ENCODE data around the gene PLA2G2A.
"Not testable (repeated sequence)": the region's sequence is repeated elsewhere in the genome, so short reads cannot be mapped to it uniquely, and the experiment has no call there.

Gene PLA2G2A

GRCh38 chr1:19979494-19979977 is at the start of gene PLA2G2A:
Gene PLA2G2A, minus strand, starts transcription at chr1:19979618. Its CDS starts 845 bp downstream, at chr1:19978773.
- DNase-seq: no peak

DNA sequence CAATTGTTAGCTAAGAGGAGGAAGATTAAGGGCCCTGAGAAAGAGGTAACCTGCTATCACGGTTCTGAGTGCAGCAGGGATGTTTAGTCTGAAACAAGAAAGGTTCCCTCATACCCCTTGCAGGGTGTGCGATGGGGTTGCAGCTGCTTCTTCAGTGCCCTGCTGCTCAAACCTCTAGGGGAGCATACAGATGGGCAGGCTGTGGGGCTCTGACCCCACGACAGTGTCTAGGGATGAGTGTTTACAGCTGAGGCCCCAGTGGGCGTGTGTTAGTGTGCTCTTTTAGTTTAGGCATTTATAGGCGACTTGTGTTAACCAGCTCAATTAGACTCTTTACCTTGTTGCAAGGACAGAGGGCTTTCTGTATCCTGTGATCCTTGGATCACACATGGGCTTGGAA is 49.3 kb upstream of the PLA2G2A start:
- no peak for DNase-seq

DNA sequence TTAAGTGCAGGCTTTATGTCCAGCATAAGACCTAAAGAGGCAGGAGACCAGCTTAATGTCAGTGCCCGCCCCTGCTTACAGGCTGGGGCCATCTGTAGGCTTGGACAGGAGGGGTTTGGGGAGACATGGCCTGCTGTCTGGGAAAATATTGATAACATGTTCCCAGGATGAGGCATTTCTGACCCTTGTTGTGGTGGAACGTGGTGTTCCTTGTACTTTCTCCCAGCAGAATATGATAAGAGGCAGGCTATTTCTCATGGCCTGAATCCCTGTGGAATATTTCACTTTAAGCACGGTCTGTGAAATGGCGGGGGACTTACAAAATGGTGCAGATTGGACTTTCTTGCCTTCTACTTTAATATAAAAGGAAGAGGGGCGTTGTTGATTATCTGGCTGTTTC is 48.7 kb upstream of the PLA2G2A start:
- DNase-seq: no peak

DNA sequence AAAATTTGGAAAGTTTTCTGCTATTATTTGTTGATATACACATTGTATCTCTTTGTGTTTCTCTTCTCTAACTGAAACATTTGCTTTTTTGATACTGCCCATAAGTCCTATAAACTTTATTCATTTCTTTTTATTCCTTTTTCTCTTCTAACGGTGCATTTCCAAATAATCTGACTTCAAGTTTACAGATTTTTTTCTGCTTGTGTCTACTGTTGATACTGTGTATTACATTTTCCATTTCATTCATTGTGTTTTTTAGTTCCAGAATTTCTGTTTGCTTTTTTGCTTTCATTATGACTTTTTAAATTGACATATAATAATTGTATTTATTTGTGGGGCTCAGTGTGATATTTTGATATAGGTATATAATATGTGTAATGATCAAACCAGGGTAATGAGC is 38.3 kb upstream of the PLA2G2A start:
- no peak for DNase-seq

- DNase-seq: no peak
Observed at GRCh38 chr1:20014153-20014552, 34.7 kb upstream of the PLA2G2A start.

GRCh38 chr1:20010016-20010415 is 30.6 kb upstream of the PLA2G2A start:
- DNase-seq: no peak

- DNase-seq: no peak
Observed at GRCh38 chr1:20009212-20009611, 29.8 kb upstream of the PLA2G2A start.

DNA sequence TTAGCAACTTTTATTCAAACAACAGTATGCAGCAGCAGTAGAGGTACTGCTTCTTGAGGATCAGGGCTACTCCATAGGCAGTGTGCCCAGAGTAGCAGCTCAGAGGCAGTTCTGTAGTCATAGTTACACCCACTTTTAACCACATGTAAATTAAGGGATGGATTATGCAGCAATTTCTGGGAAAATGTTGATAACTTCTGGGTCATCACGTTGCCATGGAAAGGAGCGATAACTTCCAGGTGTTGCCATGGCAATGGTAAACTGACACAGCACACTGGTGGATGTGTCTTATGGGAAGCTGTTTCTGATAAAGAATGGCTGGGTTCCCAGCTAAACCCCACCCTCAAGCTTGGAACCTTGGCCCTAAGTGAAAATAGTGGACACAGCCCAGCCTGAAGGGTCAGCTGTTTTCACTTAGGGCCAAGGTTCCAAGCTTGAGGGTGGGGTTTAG is 29.0 kb upstream of the PLA2G2A start:
- DNase-seq: no peak

- DNase-seq: not testable (repeated sequence)
Observed at GRCh38 chr1:19998823-19999222, 19.4 kb upstream of the PLA2G2A start.

DNA sequence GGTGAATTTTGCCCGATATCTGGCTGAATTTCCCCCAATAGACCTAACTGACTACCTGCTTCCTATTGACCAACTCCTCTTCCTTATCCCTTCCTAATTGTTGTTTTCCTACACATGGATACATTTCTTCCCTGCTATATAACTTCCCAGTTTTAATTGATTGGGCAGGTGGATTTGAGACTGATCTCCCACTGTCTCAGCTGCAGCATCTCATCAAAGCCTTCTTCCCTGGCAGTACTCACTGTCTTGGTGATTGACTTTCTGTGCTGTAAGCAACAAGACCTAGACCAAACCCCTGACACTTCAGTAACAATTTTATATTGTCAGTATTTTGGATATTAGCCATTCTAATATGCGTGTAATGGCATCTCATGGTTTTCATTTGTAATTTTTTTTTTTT is 11.3 kb upstream of the PLA2G2A start:
- DNase-seq: no peak

GRCh38 chr1:19990182-19990582 is 10.8 kb upstream of the PLA2G2A start:
- DNase-seq: not testable (repeated sequence)

- no peak for DNase-seq
Observed at GRCh38 chr1:19988267-19989006, 9.0 kb upstream of the PLA2G2A start.

GRCh38 chr1:19987719-19988118 is 8.3 kb upstream of the PLA2G2A start:
- no peak for DNase-seq

GRCh38 chr1:19984409-19985016 is 5.1 kb upstream of the PLA2G2A start:
- not testable (repeated sequence) for DNase-seq

DNA sequence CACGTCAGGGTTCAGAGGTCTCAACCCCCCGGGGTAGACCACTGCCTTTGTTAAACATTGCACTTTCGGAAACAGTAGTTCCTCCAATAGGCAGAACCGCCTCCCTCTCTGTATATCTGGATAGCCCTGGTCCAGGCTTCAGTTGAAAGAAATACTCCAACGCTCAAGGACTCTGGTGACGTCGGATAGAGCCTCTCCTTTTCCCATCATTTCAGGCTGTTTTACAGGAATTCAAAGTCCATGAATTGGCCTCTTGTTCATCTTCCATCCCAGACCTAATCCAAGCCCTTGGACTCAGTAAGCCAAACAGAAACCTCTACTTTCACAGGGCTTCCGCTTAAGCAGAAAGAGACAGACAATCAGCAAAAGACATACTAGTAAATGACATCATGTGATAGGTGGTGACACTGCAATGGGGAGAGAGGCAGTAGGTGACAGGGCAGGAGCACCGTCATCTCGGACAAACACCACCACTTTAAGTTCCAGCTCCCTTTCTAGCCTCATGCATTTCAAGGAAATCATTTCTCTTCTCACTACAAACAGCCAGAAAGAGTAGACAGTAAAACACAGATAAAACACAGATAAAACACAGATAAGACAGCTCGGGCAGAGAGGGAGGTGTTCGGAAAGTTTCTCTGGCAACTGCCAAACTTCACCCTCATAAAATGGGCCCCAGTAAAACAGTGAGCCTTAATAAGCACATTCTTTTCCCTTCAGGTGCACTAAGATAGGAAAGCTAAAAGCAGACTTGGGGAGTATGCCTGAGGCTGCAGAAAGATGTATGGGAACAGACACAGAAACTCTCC is 2.3 kb upstream of the PLA2G2A start:
- no peak for DNase-seq

DNA sequence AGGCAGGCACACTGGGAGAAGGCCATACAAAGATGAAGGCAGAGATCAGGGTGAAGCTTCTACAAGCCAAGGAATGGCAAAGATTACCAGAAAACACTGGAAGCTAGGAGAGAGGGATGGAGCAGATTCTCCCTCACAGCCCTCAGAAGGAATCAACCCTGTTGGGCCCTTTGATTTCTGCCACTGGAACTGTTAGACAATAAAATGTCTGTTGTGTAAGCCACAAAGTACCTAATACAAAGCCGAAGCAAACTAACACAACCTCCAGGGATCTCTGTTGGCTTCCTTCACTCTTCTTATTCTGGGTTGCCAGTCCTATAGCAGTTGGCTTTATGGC is 1.7 kb upstream of the PLA2G2A start:
- no peak for DNase-seq

GRCh38 chr1:19980314-19980713 is 896 bp upstream of the PLA2G2A start:
- DNase-seq: no peak

DNA sequence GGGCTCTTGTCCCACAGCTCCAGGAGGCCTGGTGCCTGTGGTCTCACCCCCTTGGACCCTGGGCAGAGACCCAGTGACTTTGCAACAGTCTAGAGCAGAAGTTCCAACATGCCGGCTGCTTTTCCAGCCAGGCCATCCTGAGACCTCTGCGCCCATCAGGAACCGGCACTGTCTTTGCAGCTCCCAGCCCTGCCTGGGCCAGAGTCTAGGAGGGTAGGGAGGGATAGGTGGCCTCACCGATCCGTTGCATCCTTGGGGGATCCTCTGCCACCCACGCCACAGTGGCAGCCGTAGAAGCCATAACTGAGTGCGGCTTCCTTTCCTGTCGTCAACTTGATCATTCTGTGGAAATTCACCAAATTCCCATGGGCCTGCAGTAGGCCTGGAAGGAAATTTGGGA is 1.3 kb downstream of the PLA2G2A start:
- DNase-seq: no peak

DNA sequence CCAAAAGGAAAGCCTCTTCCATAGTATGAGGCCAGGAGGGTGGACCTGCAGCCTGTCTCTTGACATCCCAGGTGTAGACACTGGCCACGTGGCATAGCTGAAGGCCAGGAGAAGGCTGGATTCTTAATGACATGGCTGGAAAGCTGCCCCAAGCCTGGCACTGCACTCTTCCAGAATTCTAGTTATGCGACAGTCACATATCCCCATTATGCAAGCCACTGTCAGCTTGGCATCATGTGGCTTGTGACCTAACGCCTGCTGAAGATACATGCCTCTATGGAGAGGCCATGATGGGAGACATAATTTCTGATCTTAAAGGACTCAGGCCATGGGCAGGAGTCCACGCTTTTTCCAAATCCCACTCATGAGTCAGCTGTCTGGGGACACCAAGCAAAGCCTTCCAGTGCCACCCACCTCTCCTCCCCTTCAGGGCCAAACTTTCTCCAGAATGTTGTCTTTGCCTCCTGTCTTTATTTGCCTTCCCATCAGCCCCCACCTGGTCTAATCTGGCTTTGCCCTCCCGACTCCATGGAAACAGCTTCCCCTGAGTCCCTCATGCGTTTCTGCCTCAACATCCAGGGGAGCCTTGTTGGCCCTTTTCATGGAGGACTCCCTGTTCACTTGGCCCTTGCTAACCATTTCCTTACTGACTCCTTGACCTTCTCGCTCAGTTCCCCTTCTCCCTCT is 3.0 kb downstream of the PLA2G2A start:
- no peak for DNase-seq

DNA sequence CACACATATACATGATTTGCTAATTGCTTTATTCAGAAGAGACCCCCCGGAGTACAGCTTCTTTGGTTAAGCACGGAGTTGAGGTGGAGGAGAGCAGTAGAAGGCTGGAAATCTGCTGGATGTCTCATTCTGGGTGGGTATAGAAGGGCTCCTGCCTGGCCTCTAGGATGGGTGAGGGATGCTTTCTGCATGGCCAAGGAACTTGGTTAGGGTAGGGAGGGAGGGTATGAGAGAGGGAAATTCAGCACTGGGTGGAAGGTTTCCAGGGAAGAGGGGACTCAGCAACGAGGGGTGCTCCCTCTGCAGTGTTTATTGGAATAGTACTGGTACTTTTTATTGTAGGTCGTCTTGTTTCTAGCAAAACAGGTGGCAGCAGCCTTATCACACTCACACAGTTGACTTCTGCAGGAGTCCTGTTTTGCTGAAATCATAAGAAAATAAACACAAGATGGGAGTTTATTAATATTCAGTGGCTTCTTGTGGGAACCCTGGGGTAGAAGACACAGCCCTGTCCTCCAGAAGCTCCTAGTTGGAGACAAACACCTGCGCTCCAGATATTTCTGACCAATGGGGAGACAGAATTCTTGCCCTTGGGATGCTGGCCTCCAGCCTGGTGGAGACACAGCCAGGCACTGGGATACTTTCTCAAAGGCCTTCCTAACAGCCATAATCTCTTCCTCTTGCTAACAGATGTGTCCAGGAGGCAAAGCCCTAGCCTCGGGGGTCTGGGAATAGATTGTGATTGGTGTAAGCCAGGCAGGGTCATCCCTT is 3.8 kb downstream of the PLA2G2A start:
- no peak for DNase-seq

DNA sequence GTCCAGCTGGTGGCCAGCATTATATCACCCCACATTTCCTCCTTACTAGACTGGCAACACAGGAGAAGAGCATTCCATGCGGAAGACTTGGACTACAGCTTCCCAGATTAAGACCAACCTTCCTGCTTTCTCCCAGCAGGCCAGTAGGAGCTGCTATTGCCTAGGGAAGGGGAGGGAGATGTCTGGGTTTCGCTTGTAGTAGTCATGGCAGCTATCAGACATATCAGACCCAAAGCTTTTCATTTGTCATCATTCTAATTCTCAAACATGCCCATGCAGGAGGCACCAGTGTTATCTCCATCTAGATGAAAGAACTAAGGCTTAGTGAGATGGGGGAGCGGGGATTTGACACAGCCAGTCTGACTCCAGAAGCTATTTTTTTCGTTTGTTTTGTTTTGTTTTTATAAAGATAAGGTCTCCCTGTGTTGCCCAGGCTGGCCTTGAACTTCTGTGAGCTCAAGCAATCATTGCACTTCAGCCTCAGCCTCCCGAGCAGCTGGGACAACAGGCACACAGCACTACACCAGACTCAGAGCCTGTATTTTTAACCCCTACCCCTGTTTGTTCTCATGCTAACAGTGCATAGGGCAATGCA is 4.5 kb downstream of the PLA2G2A start:
- no peak for DNase-seq

- no peak for DNase-seq
Observed at GRCh38 chr1:19973616-19974015, 5.8 kb downstream of the PLA2G2A start.

Data from T1000 (cell line).